ENCODE data around the gene NKD1. TPM values are rescaled to one million over a fixed set of nuclear protein-coding genes. Genes with fewer than 3 reads are reported as not detected.
"Not testable (repeated sequence)": the region's sequence is repeated elsewhere in the genome, so short reads cannot be mapped to it uniquely, and the experiment has no call there.

NKD1 gene, protein sequence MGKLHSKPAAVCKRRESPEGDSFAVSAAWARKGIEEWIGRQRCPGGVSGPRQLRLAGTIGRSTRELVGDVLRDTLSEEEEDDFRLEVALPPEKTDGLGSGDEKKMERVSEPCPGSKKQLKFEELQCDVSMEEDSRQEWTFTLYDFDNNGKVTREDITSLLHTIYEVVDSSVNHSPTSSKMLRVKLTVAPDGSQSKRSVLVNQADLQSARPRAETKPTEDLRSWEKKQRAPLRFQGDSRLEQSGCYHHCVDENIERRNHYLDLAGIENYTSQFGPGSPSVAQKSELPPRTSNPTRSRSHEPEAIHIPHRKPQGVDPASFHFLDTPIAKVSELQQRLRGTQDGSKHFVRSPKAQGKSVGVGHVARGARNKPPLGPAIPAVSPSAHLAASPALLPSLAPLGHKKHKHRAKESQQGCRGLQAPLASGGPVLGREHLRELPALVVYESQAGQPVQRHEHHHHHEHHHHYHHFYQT
- total RNA-seq (1 to 10 TPM; 4.1 to 5.9 TPM), polyA plus RNA-seq (1 to 10 TPM in 1 of 3 donors, under 1 TPM in 2; 0.07 to 1.4 (median 0.44) TPM), total RNA-seq (3.6 to 65.2 (median 15.7) reads per million in 6 experiments)

DNA sequence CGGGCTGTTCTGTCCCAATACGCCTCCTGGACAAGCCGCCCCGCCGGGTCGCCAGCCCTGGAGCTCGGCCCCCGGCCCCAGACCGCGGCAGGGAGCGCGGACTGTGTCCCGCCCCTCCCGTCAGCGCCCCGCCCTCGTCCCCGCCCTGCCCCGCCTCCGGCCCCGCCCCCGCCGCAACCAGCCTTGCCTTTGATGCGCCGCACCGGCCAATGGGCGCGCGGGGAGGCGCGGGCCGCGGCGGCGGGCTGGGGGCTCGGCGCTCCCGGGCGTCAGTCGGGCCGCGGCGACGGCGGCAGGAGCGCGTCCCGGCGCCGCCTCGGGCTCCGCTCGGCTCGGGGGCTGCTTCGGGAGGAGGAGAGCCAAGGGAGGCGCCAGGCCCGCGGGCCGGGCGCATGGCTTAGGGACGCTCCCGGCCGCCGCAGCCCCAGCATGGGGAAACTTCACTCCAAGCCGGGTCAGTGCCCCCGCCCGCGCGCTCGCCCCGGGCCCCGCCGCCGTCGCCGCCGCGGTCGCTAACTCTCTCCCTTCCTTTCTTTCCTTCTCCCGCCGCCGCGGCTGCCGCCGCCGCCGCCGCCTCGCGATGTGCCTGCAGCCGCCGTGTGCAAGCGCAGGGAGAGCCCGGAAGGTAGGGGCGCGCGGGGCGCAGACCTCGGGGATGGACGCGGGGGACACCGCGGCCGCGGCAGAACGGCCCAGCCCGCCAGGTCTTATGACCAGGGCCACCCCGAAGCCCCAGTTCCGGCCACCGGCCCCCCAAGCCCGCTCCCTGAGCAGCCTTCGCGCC lies at the start of gene NKD1:
Gene NKD1 (plus strand): TSS at position 272 of the 784 bp plus-strand sequence. CDS start 158 bp downstream, at position 430.
- DNase-seq (peak; percentile 37 to 82 (median 70)), ATAC-seq (peak; percentile 53 to 58)
- POLR2A ChIA-PET: interaction anchor here (1.3 kb wide), 1 partner anchor 16 kb away, joined by 5 read pairs; no protein-coding TSS in a partner anchor
- Mint-ChIP-seq H3K27ac (peak within 1 kb of the TSS; percentile 79 to 97 (median 92)), H3K36me3 (peaks cover 0 to 12% (median 5%) of the 10 kb centered on the region in 3 donors), H3K4me3 (peak within 1 kb of the TSS; percentile 82 to 97 (median 90)), H3K9me3 (peaks cover 0 to 13% (median 6%) of the 10 kb centered on the region in 9 donors), H3K27me3 (peaks cover 0 to 11% (median 0%) of the 10 kb centered on the region in 5 donors), H3K4me1 (peaks cover 19 to 58% (median 27%) of the 10 kb centered on the region in 4 donors)

DNA sequence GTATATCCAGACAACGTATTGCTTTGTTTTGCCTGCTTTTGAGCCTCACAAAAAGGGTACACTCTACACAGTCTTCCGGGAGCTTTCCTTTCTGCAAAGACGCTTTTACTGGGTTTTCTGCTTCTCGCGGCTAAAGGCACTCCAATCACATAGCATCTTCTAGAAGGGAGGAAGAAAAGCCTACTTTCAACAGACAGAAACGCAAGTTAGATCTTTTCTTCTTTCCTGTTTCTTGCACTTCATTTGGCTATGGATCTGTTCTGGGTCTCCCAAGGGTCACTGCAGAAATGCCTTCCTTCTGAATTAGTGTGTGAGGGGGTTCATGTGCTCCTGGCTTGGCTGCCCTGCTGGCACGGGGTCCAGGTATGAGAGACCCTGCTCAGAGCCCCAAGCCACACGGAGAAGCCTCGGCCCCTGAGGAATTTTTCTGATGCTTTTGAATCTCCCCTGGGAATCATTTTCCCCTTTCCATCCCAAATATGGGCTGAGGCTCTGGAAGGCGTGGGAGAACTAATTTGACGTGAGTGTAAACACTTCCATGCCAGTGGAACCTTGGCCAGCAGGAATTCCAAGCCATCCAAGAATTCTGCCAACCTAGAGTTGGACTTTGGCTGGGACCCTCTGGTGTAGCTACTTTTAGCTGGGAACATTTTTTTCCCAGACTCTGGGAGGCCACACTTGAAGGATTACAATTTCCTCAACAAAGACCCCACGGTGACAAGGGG lies 49.6 kb upstream of the NKD1 start:
- Mint-ChIP-seq H3K4me1 (peaks cover 0 to 3% (median 0%) of the 10 kb centered on the region in 4 donors), H3K36me3 (no peaks in the 10 kb centered on the region), H3K4me3 (no peak overlapping the region), H3K27ac (no peak overlapping the region), H3K27me3 (peaks cover 0 to 2% (median 0%) of the 10 kb centered on the region in 5 donors), H3K9me3 (no peaks in the 10 kb centered on the region)
- ATAC-seq: no peak
- POLR2A ChIA-PET: no interaction called here
- DNase-seq: no peak

DNA sequence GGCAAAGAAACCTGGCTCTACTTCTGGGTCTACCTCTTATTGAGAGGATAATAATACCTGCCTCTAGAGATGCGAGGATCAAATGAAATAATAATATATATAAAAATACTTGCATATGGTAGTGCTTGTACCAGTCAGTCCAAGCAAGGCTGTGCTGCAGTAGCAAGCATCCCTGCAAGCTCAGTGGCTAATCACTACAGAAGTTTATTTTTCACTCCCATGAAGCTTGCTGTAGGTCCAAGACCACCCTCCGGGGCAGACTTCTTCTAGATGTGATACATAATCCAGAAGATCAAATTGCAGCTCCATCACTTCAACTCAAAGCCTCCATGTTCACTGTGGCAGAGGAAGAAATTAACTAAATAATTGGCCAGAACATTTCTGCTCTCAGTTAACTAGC lies 48.9 kb upstream of the NKD1 start:
- peaks cover 0 to 3% (median 0%) of the 10 kb centered on the region in 4 donors for H3K4me1 Mint-ChIP-seq
- H3K4me3 Mint-ChIP-seq: no peak overlapping the region
- POLR2A ChIA-PET: no interaction called here
- H3K9me3 Mint-ChIP-seq: no peaks in the 10 kb centered on the region
- no peaks in the 10 kb centered on the region for H3K36me3 Mint-ChIP-seq
- peaks cover 0 to 5% (median 0%) of the 10 kb centered on the region in 5 donors for H3K27me3 Mint-ChIP-seq
- DNase-seq (no peak), ATAC-seq (no peak)
- no peak overlapping the region for H3K27ac Mint-ChIP-seq

DNA sequence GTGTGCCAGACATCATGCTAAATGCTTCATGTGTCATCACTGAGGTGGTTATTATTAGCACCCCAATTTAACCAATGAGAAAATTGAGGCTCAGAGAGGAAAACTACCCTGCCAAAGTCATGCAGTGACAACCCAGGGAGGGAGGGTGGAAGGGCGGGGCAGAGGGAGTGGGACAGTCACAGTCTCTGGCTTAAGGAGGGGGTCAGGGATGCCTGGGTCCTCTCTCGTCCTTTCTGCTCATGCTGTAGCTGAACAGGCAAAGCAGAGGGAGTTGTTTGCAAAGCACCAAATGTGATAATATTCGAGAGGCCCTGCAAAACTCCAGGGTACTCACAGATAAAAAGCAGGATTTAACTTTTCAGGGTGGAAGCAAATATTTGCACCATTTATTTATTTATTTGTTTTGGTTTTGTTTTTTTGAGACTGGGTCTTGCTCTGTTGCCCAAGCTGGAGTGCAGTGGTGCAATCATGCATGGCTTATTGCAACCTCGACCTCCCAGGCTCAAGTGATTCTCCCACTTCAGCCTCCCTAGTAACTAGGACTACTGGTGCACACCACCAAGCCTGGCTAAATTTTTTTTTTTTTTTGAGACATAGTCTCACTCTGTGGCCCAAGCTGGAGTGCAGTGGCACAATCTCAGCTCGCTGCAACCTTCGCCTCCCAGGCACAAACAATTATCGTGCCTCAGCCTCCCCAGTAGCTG lies 47.9 kb upstream of the NKD1 start:
- H3K4me1 Mint-ChIP-seq: peaks cover 0 to 3% (median 0%) of the 10 kb centered on the region in 4 donors
- no peak for ATAC-seq
- H3K4me3 Mint-ChIP-seq: no peak overlapping the region
- POLR2A ChIA-PET: no interaction called here
- H3K27me3 Mint-ChIP-seq: peaks cover 0 to 5% (median 0%) of the 10 kb centered on the region in 5 donors
- H3K9me3 Mint-ChIP-seq: no peaks in the 10 kb centered on the region
- no peak for DNase-seq
- H3K27ac Mint-ChIP-seq: no peak overlapping the region
- no peaks in the 10 kb centered on the region for H3K36me3 Mint-ChIP-seq

DNA sequence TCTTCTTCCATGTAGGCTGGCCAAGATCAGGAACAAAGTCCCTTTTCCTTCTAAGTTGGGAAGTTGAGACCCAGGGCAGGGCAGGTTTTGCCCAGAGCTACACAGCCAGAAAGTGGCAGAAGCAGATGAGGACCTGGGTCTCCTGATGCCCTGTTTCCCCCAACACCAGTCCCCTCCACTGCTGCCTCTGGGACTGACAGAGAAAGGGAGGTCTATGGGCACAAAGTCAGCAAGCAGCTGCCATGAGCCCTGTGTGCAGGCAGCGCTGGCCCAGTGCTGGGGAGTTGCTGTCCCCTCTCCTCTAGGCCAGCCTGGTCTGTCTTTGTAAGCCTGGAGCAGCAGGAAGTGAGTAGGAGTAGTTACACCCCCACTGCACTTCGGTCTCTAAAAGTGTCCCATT lies 46.9 kb upstream of the NKD1 start:
- H3K4me1 Mint-ChIP-seq: peaks cover 0 to 6% (median 0%) of the 10 kb centered on the region in 4 donors
- no peak overlapping the region for H3K27ac Mint-ChIP-seq
- H3K9me3 Mint-ChIP-seq: no peaks in the 10 kb centered on the region
- ATAC-seq (no peak), DNase-seq (no peak)
- POLR2A ChIA-PET: no interaction called here
- no peaks in the 10 kb centered on the region for H3K36me3 Mint-ChIP-seq
- H3K27me3 Mint-ChIP-seq: peaks cover 0 to 6% (median 0%) of the 10 kb centered on the region in 5 donors
- no peak overlapping the region for H3K4me3 Mint-ChIP-seq

DNA sequence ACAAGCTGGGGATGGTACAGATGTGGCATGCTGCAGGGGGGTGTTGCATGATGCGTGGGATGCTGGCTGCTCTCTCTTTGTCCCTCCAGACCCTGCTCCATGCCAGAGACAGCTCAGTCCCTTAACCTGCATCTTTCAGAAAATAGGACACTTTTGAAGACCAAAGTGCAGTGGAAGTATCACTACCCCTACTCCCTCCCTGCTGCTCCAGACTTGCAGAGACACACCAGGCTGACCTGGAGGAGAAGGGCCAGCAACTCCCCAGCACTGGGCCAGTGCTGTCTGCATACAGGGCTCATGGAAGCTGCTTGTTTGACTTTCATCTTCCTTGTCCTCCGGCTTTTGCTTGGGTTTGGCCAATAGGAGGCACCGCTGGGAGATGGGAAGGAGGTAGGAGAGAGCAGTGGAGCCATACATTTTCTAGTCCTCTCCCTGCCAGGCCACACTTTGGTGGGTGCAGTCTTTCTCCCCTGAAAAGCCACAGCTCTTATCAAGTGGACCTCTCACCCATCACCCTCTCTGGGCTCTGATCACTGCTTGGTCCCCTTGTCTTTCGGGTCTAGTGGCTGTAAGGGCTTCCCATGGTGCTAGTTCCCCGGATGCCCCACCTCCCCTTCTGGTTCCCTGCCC lies 46.1 kb upstream of the NKD1 start:
- Mint-ChIP-seq H3K36me3 (no peaks in the 10 kb centered on the region), H3K27me3 (peaks cover 0 to 6% (median 0%) of the 10 kb centered on the region in 5 donors), H3K4me3 (no peak overlapping the region), H3K27ac (peak overlapping the region in 1 of 10 donors; percentile 11), H3K4me1 (peaks cover 0 to 6% (median 0%) of the 10 kb centered on the region in 4 donors), H3K9me3 (no peaks in the 10 kb centered on the region)
- no peak for DNase-seq
- ATAC-seq: no peak
- POLR2A ChIA-PET: no interaction called here

DNA sequence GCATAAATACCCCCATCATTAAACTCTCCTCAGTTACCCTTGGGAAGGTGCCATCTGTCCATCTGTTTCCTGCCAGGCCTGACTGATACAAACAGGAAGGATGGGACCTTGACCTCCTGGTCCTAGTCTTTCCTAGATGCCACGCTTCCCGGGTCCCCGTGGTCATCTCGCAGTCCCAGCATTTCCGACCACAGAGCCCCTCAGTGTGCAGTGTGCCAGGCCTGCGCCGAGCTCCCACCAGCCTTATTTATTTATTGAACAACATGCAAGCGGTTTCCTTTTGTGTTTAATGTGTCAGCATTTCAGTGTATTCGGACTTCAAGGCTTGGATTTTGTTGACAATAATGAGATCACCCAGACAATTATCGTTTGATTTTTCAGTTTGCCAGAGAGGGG lies 45.6 kb upstream of the NKD1 start:
- no peak for DNase-seq
- Mint-ChIP-seq H3K4me1 (peaks cover 0 to 6% (median 0%) of the 10 kb centered on the region in 4 donors), H3K4me3 (no peak overlapping the region), H3K27me3 (peaks cover 0 to 6% (median 0%) of the 10 kb centered on the region in 5 donors), H3K27ac (no peak overlapping the region), H3K9me3 (no peaks in the 10 kb centered on the region), H3K36me3 (no peaks in the 10 kb centered on the region)
- POLR2A ChIA-PET: no interaction called here
- no peak for ATAC-seq

DNA sequence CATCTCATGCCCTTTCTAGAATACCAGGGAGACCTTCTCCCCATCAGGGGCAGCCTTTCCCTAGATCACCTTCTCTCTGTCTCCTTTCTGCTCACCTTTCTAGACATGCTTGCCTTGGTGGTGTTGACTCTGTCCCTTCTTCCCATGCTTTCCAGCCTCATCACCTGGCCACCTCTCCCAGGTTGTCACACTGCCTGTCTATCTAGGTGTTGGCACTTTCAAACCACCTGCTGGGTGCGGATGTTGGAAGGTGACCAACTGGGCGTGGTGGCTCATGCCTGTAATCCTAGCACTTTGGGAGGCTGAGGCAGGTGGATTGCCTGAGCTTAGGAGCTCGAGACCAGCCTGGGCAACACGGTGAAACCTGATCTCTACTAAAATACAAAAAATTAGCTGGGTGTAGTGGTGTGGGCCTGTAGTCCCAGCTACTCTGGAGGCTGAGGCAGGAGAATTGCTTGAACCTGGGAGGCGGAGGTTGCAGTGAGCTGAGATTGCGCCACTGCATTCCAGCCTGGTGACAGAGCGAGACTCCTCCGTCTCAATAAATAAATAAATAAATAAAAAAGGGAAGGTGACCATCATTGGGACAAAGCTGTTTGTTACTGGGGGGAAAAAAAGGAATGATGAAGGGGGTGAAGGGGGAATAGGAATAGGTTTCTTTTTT lies 44.2 kb upstream of the NKD1 start:
- not testable (repeated sequence) for H3K9me3 Mint-ChIP-seq, H3K27me3 Mint-ChIP-seq, ATAC-seq, DNase-seq, H3K36me3 Mint-ChIP-seq, H3K4me1 Mint-ChIP-seq, H3K4me3 Mint-ChIP-seq
- H3K27ac Mint-ChIP-seq: peak overlapping the region in 1 of 10 donors; percentile 60
- POLR2A ChIA-PET: interaction anchor here (0.6 kb wide), 1 partner anchor 219 kb away, joined by 10 read pairs; no protein-coding TSS in a partner anchor

DNA sequence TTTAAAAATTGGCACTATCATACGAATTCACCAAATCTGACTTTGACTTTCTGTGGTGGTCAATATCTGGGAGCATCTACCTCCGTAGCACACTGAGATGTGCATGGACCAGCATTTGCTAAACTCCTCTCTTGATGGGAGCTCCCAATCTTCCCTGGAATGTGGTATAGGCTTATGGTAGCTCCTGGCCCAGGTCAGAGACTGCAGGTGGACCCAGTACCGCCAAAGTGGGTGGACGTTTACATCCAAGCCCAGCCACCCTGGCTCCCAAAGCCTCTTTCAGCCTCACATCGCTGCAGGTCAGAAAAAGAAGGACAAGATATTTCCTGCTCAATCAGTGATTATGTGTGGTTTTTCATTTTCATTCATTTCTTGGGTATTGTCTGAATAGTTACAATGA lies 43.1 kb upstream of the NKD1 start:
- POLR2A ChIA-PET: no interaction called here
- Mint-ChIP-seq H3K27me3 (peaks cover 0 to 6% (median 0%) of the 10 kb centered on the region in 5 donors), H3K4me3 (no peak overlapping the region), H3K36me3 (no peaks in the 10 kb centered on the region), H3K9me3 (no peaks in the 10 kb centered on the region), H3K4me1 (peaks cover 0 to 6% (median 0%) of the 10 kb centered on the region in 4 donors), H3K27ac (no peak overlapping the region)
- ATAC-seq: no peak
- no peak for DNase-seq

DNA sequence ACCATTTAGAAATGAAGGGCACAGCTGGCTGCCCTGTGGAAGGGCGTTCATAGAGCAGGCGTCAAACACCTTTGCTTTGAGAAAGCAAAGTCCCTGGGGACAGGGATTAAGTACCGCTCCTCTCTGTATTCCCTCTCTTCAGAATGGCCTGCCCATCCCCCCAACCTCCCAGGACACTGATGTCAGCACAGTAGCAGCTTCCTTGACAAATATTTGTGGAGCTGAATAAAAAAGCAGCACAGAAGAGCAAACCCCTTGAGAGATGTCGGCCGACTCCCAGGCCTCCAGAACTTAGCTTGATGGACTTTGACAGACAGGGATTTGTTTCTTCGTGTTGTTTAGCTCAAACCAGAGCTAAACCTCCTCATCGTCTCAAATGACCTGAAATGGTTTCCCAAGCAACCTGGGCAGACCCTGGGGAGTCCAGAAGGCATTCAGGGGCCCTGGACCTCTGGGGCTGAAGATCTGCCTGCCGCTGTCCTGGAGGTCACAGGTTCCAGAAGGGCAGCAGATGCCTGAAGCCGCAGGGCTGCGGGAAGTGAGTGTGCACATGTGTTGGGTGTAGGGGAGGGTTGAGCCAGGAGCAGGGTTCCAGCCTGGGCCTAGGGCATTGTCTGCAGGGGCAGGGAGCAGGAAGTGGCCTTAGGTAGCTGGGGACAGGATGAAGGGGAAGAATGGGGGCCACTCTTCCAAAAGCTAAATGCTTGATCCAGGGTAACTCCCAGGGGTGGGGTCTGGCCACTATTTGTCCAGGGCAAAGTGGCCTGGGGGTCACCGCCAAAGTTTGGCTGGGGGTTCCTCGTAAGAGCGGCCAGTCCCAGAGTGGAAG lies 42.3 kb upstream of the NKD1 start:
- no peaks in the 10 kb centered on the region for H3K36me3 Mint-ChIP-seq
- no peak for DNase-seq
- H3K9me3 Mint-ChIP-seq: no peaks in the 10 kb centered on the region
- no peak for ATAC-seq
- H3K27ac Mint-ChIP-seq: peak overlapping the region in 1 of 10 donors; percentile 16
- POLR2A ChIA-PET: no interaction called here
- peaks cover 0 to 6% (median 0%) of the 10 kb centered on the region in 4 donors for H3K4me1 Mint-ChIP-seq
- H3K27me3 Mint-ChIP-seq: peaks cover 0 to 6% (median 0%) of the 10 kb centered on the region in 5 donors
- no peak overlapping the region for H3K4me3 Mint-ChIP-seq

Data from naive thymus-derived CD8-positive, alpha-beta T cell (primary cell).